A549 (cell line): Measurements from ENCODE around the gene NFE2L3. TPM values are rescaled to one million over a fixed set of nuclear protein-coding genes. Genes with fewer than 3 reads are reported as not detected.

Source experiments
- ATAC-seq, 2 experiments: fragments of 200-7000 bp in 1 of 2; fragments of >200 bp in 1 of 2; cut with Nextera tagmentation in 1 of 2; cut with Tn5 transposase in 1 of 2; 3 replicates each; pipeline versions ENCODE4 v1.8.0 to v1.9.1; 2018 to 2020; ENCODE audit warnings: mild to moderate bottlenecking in 1 of 2, moderate library complexity in 1 of 2
- CTCF ChIA-PET: fragments of 300-600 bp; sonication (Branson Sonifier 250); formaldehyde crosslinking; extraction: SDS; loops from one replicate; lab custom pipeline; 2021; ENCODE audit warnings: antibody characterized with exemption, inconsistent platforms; lab: Yijun Ruan, JAX
- POLR2A ChIA-PET: fragments of 350-600 bp; formaldehyde crosslinking; extraction: SDS; loops from one replicate; lab custom pipeline; 2021; ENCODE audit warnings: antibody characterized with exemption, inconsistent platforms; lab: Yijun Ruan, JAX
- DNase-seq, 2 experiments: peaks; one replicate each; pipeline versions ENCODE4 v3.0.0 to v3.0.0-alpha.2; 2011 to 2016; ENCODE audit warnings: low read depth in 1 of 2, low spot score in 1 of 2
- FAIRE-seq: peaks from 2 replicates; lab custom pipeline; 2011; peaks lifted over from hg19 to GRCh38; lab: Jason Lieb, UNC
- H3K27ac ChIP-seq, 2 experiments: fragments of >200 bp; sonication (Bioruptor Twin); formaldehyde crosslinking; 3 replicates each; pipeline ENCODE4 v1.5.1; 2016 to 2017
- H3K4me1 ChIP-seq: fragments of >200 bp; sonication (Bioruptor Twin); formaldehyde crosslinking; 3 replicates; pipeline ENCODE4 v1.6.1; 2016
- H3K4me2 ChIP-seq: fragments of >200 bp; sonication (Bioruptor Twin); formaldehyde crosslinking; 3 replicates; pipeline ENCODE4 v1.6.1; 2016
- H3K4me3 ChIP-seq: fragments of >200 bp; sonication (Bioruptor Twin); formaldehyde crosslinking; 3 replicates; pipeline ENCODE4 v1.5.1; 2016
- H3K9me3 ChIP-seq: fragments of >200 bp; sonication (Bioruptor Twin); formaldehyde crosslinking; 3 replicates; pipeline ENCODE4 v1.6.1; 2016
- CBX2 ChIP-seq: fragments of 200-600 bp; sonication (generic); IDR thresholded peaks from 2 replicates; pipeline ENCODE4 v1.6.1; 2016; ENCODE audit warnings: low read depth, mild to moderate bottlenecking, borderline replicate concordance
- CBX8 ChIP-seq: fragments of 200-600 bp; sonication (generic); IDR thresholded peaks from 2 replicates; pipeline ENCODE4 v1.6.1; 2016
- CEBPB ChIP-seq, 2 experiments: fragments of >200 bp in 1 of 2; sonication (Bioruptor Twin) in 1 of 2; formaldehyde crosslinking in 1 of 2; IDR thresholded peaks; 2 replicates each; pipeline ENCODE4 v1.6.1; 2012 to 2016
- EHF ChIP-seq: fragments of 250-450 bp; sonication (Bioruptor Pico); IDR thresholded peaks from 2 replicates; pipeline ENCODE4 v1.5.0; 2020; ENCODE audit warnings: mild to moderate bottlenecking
- FOSB ChIP-seq: fragments of 250-450 bp; sonication (Bioruptor Pico); IDR thresholded peaks from 2 replicates; pipeline ENCODE4 v1.5.0; 2020; ENCODE audit warnings: mild to moderate bottlenecking, moderate library complexity
- FOXS1 ChIP-seq: fragments of 250-450 bp; sonication (Bioruptor Pico); IDR thresholded peaks from 2 replicates; pipeline ENCODE4 v1.5.0; 2020; ENCODE audit warnings: mild to moderate bottlenecking, moderate library complexity
- HOXB13 ChIP-seq: fragments of 250-450 bp; sonication (Bioruptor Pico); IDR thresholded peaks from 2 replicates; pipeline ENCODE4 v1.5.0; 2020; ENCODE audit warnings: low read depth, mild to moderate bottlenecking, moderate library complexity
- HOXB5 ChIP-seq: fragments of 250-450 bp; sonication (Bioruptor Pico); IDR thresholded peaks from 2 replicates; pipeline ENCODE4 v1.5.0; 2020; ENCODE audit warnings: mild to moderate bottlenecking, moderate library complexity
- JUNB ChIP-seq: fragments of >200 bp; sonication (Bioruptor Twin); formaldehyde crosslinking; IDR thresholded peaks from 2 replicates; pipeline ENCODE4 v1.6.1; 2016
- KDM1A ChIP-seq: fragments of 200-600 bp; sonication (generic); IDR thresholded peaks from 2 replicates; pipeline ENCODE4 v1.6.1; 2016; ENCODE audit warnings: low read depth, mild to moderate bottlenecking
- KDM5A ChIP-seq: fragments of 200-600 bp; sonication (generic); IDR thresholded peaks from 2 replicates; pipeline ENCODE4 v1.6.1; 2016; ENCODE audit warnings: antibody characterized with exemption, mild to moderate bottlenecking
- MAFK ChIP-seq: fragments of 450-650 bp; IDR thresholded peaks from 2 replicates; pipeline ENCODE4 v1.6.1; 2014; ENCODE audit not compliant: partially characterized antibody
- MAZ ChIP-seq: fragments of 150-350 bp; IDR thresholded peaks from 2 replicates; pipeline ENCODE4 v1.6.1; 2014; ENCODE audit warnings: antibody characterized with exemption, low read depth, low read length, borderline replicate concordance
- NFE2L2 ChIP-seq: fragments of 150-350 bp; conservative IDR thresholded peaks from 2 replicates; pipeline ENCODE4 v1.6.1; 2014; ENCODE audit warnings: low read length
- NR3C1 ChIP-seq: fragments of >200 bp; sonication (Bioruptor Twin); formaldehyde crosslinking; IDR thresholded peaks from 3 replicates; pipeline ENCODE4 v1.6.1; 2017
- POLR2A ChIP-seq: IDR thresholded peaks from 2 replicates; pipeline ENCODE4 v1.6.1; 2012; ENCODE audit warnings: mild to moderate bottlenecking, low read length
- POLR2AphosphoS2 ChIP-seq: conservative IDR thresholded peaks from 2 replicates; pipeline ENCODE4 v1.6.1; 2012; ENCODE audit warnings: low read length, improper control_type of control experiment, inconsistent platforms
- RARB ChIP-seq: fragments of 250-450 bp; sonication (Bioruptor Pico); IDR thresholded peaks from 2 replicates; pipeline ENCODE4 v1.8.0; 2021; ENCODE audit warnings: mild to moderate bottlenecking, moderate library complexity
- RCOR1 ChIP-seq: fragments of 150-350 bp; IDR thresholded peaks from 2 replicates; pipeline ENCODE4 v1.6.1; 2014; ENCODE audit warnings: antibody characterized with exemption, low read length, low read depth
- RNF2 ChIP-seq: fragments of 200-600 bp; sonication (generic); IDR thresholded peaks from 2 replicates; pipeline ENCODE4 v1.6.1; 2016; ENCODE audit warnings: low read depth, mild to moderate bottlenecking, antibody characterized with exemption, moderate library complexity, borderline replicate concordance
- SREBF2 ChIP-seq: fragments of 450-650 bp; IDR thresholded peaks from 2 replicates; pipeline ENCODE4 v1.6.1; 2014; ENCODE audit warnings: mild to moderate bottlenecking, moderate library complexity
- ZC3H11A ChIP-seq: fragments of 450-650 bp; IDR thresholded peaks from 2 replicates; pipeline ENCODE4 v1.6.1; 2014; ENCODE audit warnings: antibody characterized with exemption, mild to moderate bottlenecking
- ZNF302 ChIP-seq: fragments of 250-450 bp; sonication (Bioruptor Pico); IDR thresholded peaks from 2 replicates; pipeline ENCODE4 v1.9.0; 2021; ENCODE audit warnings: inconsistent platforms, mild to moderate bottlenecking, moderate library complexity
- ZSCAN20 ChIP-seq: fragments of 250-450 bp; sonication (Bioruptor Pico); IDR thresholded peaks from 2 replicates; pipeline ENCODE4 v1.8.0; 2022; ENCODE audit warnings: mild to moderate bottlenecking, moderate library complexity
- WGBS: methylation state at CpG from one replicate; pipeline ENCODE4 v1.1.6; 2017; ENCODE audit errors: missing lambda C conversion rate; 5-methylcytosine and 5-hydroxymethylcytosine counted together
- polyA plus RNA-seq, 4 experiments: library from polyadenylated mRNA; depleted of rRNA in 3 of 4; stranded (reverse); fragments of >200 nt; fragmentation: RNase III in 1 of 4; extraction: RNeasy Plus Mini Kit Qiagen cat#74134 plus additional on column Dnase treatment in 1 of 4; gene quantifications; 2 replicates in 3 of 4; 3 replicates in 1 of 4; pipeline ENCODE4 v1.2.3, GENCODE V29; 2011 to 2017
- TF ChIP-seq, protein P1 (sequence below): fragments of 250-450 bp; sonication (Bioruptor Pico); IDR thresholded peaks from 2 replicates; pipeline ENCODE4 v1.5.0; 2020; ENCODE audit warnings: low read depth, mild to moderate bottlenecking, moderate library complexity
- TF ChIP-seq, protein P2 (sequence below): fragments of 250-450 bp; sonication (Bioruptor Pico); IDR thresholded peaks from 2 replicates; pipeline ENCODE4 v1.5.0; 2021; ENCODE audit warnings: mild to moderate bottlenecking, moderate library complexity, borderline replicate concordance

Gene NFE2L3
- polyA plus RNA-seq, 2 of the 4 experiments (the other 2 are of a cell fraction): 4.9 to 11.4 TPM

DNA sequence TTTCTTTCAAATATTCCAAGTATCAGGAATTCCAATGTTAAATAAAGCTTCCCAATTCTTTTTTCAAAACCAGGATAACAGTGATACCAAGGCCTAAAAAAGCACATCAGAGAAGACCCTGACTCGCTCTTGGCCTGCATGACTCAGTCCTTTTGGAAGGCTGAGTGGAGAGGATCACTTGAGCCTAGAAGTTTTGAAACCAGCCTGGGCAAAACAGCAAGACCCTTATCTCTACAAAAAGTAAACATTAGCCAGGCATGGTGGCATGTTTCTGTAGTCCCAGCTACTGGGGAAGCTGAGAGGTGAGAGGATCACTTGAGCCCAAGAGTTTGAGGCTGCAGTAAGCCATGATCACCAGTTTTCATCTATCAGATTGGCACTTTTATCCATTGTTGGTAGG is 18.7 kb downstream of the NFE2L3 start:
- ChIA-PET CTCF (interaction anchor here (1.0 to 1.9 kb wide), 3 partner anchors 14 to 195 kb away, joined by 3 to 6 read pairs (median 4); no protein-coding TSS in a partner anchor), POLR2A (no interaction called here)
- TF ChIP-seq ZC3H11A: no peak
- TF ChIP-seq CBX2: no peak
- no peak for TF ChIP-seq MAZ
- TF ChIP-seq, protein P1, sequence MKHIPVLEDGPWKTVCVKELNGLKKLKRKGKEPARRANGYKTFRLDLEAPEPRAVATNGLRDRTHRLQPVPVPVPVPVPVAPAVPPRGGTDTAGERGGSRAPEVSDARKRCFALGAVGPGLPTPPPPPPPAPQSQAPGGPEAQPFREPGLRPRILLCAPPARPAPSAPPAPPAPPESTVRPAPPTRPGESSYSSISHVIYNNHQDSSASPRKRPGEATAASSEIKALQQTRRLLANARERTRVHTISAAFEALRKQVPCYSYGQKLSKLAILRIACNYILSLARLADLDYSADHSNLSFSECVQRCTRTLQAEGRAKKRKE: no peak
- no peak for TF ChIP-seq EHF (CRISPR knock-in tag)
- TF ChIP-seq RCOR1: no peak
- no peak for TF ChIP-seq NR3C1
- TF ChIP-seq KDM5A: no peak
- TF ChIP-seq NFE2L2: no peak
- TF ChIP-seq FOSB (CRISPR knock-in tag): no peak
- TF ChIP-seq CBX8: no peak
- no peak for TF ChIP-seq MAFK
- no peaks in the 10 kb centered on the region for H3K4me1 ChIP-seq
- no peak for DNase-seq
- no peak for FAIRE-seq
- no peak overlapping the region for H3K27ac ChIP-seq
- no peak overlapping the region for H3K4me2 ChIP-seq
- no peak overlapping the region for H3K4me3 ChIP-seq
- no peaks in the 10 kb centered on the region for H3K9me3 ChIP-seq
- peak in 1 of 2 experiments; percentile 25; a peak in 1 of 6 replicates for ATAC-seq
- WGBS: 84% methylated on average over 1 of the region's 1 CpG

DNA sequence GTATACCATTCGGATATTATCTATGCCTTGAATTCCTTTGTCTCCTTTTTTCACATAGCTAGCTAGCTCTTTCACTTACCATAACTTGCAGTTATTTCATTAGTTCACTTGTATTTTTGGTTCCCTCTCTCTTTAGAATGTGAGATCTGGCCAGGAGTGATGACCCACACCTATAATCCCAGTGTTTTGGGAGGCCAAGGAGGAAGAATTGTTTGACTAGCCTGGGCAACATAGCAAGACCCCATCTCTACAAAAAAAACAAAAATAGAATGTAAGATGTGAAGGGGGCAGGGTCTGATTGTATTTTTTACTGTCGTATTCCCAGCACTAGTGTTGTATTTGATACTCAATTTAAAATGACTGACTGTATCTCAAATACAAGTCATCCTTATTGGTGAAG is 19.6 kb downstream of the NFE2L3 start:
- DNase-seq (no peak), ATAC-seq (no peak), FAIRE-seq (no peak)
- Histone ChIP-seq H3K4me2 (no peak overlapping the region), H3K4me3 (no peak overlapping the region), H3K9me3 (no peaks in the 10 kb centered on the region), H3K4me1 (no peaks in the 10 kb centered on the region), H3K27ac (no peak overlapping the region)
- 86% methylated on average over 2 of the region's 2 CpGs for WGBS
- ChIA-PET POLR2A (interaction anchor here (0.7 kb wide), 1 partner anchor 20 kb away, joined by 3 read pairs; the partner anchor contains the start of gene NFE2L3), CTCF (interaction anchor here (1.3 to 1.9 kb wide), 3 partner anchors 10 to 194 kb away, joined by 4 to 6 read pairs (median 6); no protein-coding TSS in a partner anchor)
- TF ChIP-seq, protein P2, sequence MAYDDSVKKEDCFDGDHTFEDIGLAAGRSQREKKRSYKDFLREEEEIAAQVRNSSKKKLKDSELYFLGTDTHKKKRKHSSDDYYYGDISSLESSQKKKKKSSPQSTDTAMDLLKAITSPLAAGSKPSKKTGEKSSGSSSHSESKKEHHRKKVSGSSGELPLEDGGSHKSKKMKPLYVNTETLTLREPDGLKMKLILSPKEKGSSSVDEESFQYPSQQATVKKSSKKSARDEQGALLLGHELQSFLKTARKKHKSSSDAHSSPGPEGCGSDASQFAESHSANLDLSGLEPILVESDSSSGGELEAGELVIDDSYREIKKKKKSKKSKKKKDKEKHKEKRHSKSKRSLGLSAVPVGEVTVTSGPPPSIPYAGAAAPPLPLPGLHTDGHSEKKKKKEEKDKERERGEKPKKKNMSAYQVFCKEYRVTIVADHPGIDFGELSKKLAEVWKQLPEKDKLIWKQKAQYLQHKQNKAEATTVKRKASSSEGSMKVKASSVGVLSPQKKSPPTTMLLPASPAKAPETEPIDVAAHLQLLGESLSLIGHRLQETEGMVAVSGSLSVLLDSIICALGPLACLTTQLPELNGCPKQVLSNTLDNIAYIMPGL (CRISPR knock-in tag): no peak
- TF ChIP-seq CBX8 (no peak), POLR2A (no peak), POLR2AphosphoS2 (no peak), KDM1A (no peak), FOXS1 (CRISPR knock-in tag) (no peak), RNF2 (no peak), JUNB (no peak), SREBF2 (no peak), CEBPB (IDR thresholded peaks at IDR 0.05) (no peak), ZNF302 (CRISPR knock-in tag) (no peak), ZSCAN20 (CRISPR knock-in tag) (no peak), FOSB (CRISPR knock-in tag) (no peak), HOXB13 (no peak), HOXB5 (CRISPR knock-in tag) (no peak), MAZ (no peak), KDM5A (no peak), RARB (no peak)
